Liver (tissue), 9 donors: Measurements from ENCODE around the gene EPS8. TPM values are rescaled to one million over a fixed set of nuclear protein-coding genes. Genes with fewer than 3 reads are reported as not detected.

ENCODE experiments used
- DNase-seq: peaks from one replicate; pipeline ENCODE4 v3.0.0-alpha.2; 2017; ENCODE audit warnings: low spot score
- H3K27ac ChIP-seq, 2 donors: one replicate each; pipeline ENCODE4 v1.7.0; 2013; ENCODE audit warnings: inconsistent platforms in 2 of 2, low read length in 2 of 2, control low read depth in 1 of 2, low read depth in 1 of 2, mild to moderate bottlenecking in 1 of 2
- H3K27me3 ChIP-seq, 4 donors: one replicate each; pipeline versions ENCODE4 v1.6.1 to v1.7.0; 2013; ENCODE audit warnings: low read length in 3 of 4, inconsistent platforms in 1 of 4, mild to moderate bottlenecking in 1 of 4, moderate library complexity in 1 of 4; ENCODE audit not compliant: control insufficient read depth in 4 of 4, insufficient read depth in 4 of 4
- H3K36me3 ChIP-seq, 4 donors: one replicate each; pipeline versions ENCODE4 v1.6.1 to v1.7.0; 2013; ENCODE audit warnings: low read length in 3 of 4, mild to moderate bottlenecking in 3 of 4, low read depth in 1 of 4, moderate library complexity in 1 of 4; ENCODE audit not compliant: control insufficient read depth in 4 of 4, insufficient read depth in 3 of 4
- H3K4me1 ChIP-seq, 4 donors: one replicate each; pipeline versions ENCODE4 v1.6.1 to v1.7.0; 2013; ENCODE audit warnings: low read length in 3 of 4, mild to moderate bottlenecking in 3 of 4, moderate library complexity in 1 of 4; ENCODE audit not compliant: control insufficient read depth in 4 of 4, insufficient read depth in 4 of 4
- H3K4me3 ChIP-seq, 3 donors: one replicate each; pipeline versions ENCODE4 v1.6.1 to v1.7.0; 2013; ENCODE audit warnings: low read length in 3 of 3, control low read depth in 1 of 3, low read depth in 1 of 3, mild to moderate bottlenecking in 1 of 3
- H3K9ac ChIP-seq, 2 donors: one replicate each; pipeline ENCODE4 v1.7.0; 2013; ENCODE audit warnings: low read length in 2 of 2, mild to moderate bottlenecking in 2 of 2, moderate library complexity in 2 of 2, control low read depth in 1 of 2, low read depth in 1 of 2
- H3K9me3 ChIP-seq, 4 donors: one replicate each; pipeline versions ENCODE4 v1.6.1 to v1.7.0; 2013; ENCODE audit warnings: low read length in 3 of 4; ENCODE audit not compliant: control insufficient read depth in 4 of 4
- EGR1 ChIP-seq, 2 donors: IDR thresholded peaks; 2 replicates each; pipeline ENCODE4 v1.6.1; 2016 to 2018; ENCODE audit warnings: antibody characterized with exemption in 2 of 2, low read depth in 2 of 2
- FOXA2 ChIP-seq: IDR thresholded peaks from 2 replicates; pipeline ENCODE4 v1.6.1; 2016; ENCODE audit warnings: antibody characterized with exemption
- GABPA ChIP-seq, 2 donors: IDR thresholded peaks in 1 of 2; conservative IDR thresholded peaks in 1 of 2; 2 replicates each; pipeline ENCODE4 v1.6.1; 2016; ENCODE audit warnings: antibody characterized with exemption in 2 of 2, mild to moderate bottlenecking in 1 of 2, moderate library complexity in 1 of 2
- HNF4A ChIP-seq, 2 donors: conservative IDR thresholded peaks; 2 replicates each; pipeline ENCODE4 v1.6.1; 2016; ENCODE audit warnings: antibody characterized with exemption in 2 of 2, mild to moderate bottlenecking in 2 of 2
- HNF4G ChIP-seq: IDR thresholded peaks from 2 replicates; pipeline ENCODE4 v1.6.1; 2016; ENCODE audit warnings: antibody characterized with exemption
- NR2F2 ChIP-seq: IDR thresholded peaks from 2 replicates; pipeline ENCODE4 v1.6.1; 2016; ENCODE audit warnings: antibody characterized with exemption
- RAD21 ChIP-seq, 2 donors: IDR thresholded peaks; 2 replicates each; pipeline ENCODE4 v1.6.1; 2016; ENCODE audit warnings: antibody characterized with exemption in 2 of 2, mild to moderate bottlenecking in 2 of 2
- RXRA ChIP-seq, 2 donors: IDR thresholded peaks; 2 replicates each; pipeline ENCODE4 v1.6.1; 2017 to 2018; ENCODE audit warnings: antibody characterized with exemption in 2 of 2, mild to moderate bottlenecking in 1 of 2
- SP1 ChIP-seq: IDR thresholded peaks from 2 replicates; pipeline ENCODE4 v1.6.1; 2018; ENCODE audit warnings: antibody characterized with exemption, mild to moderate bottlenecking
- TAF1 ChIP-seq: conservative IDR thresholded peaks from 2 replicates; pipeline ENCODE4 v1.6.1; 2016; ENCODE audit warnings: antibody characterized with exemption, mild to moderate bottlenecking
- YY1 ChIP-seq: IDR thresholded peaks from 2 replicates; pipeline ENCODE4 v1.6.1; 2016; ENCODE audit warnings: antibody characterized with exemption, mild to moderate bottlenecking
- WGBS: extraction: QIAGEN DNeasy Blood & Tissue Kit; methylation state at CpG from one replicate; pipeline ENCODE4 v1.1.7; 2013; 5-methylcytosine and 5-hydroxymethylcytosine counted together
- polyA plus RNA-seq, 2 donors: library from polyadenylated mRNA; stranded (reverse) in 1 of 2; unstranded in 1 of 2; fragments of 200-250 nt in 1 of 2; fragments of >200 nt in 1 of 2; fragmentation: Nextera tagmentation in 1 of 2; extraction: Ambion mirVana in 1 of 2; gene quantifications; one replicate each; pipeline versions ENCODE4 v1.2.1 to v1.2.3, GENCODE V29; 2013 to 2015
- total RNA-seq, 2 donors: library from RNA; depleted of rRNA; stranded (reverse); fragments of >200 nt; gene quantifications; one replicate each; pipeline ENCODE4 v1.2.3, GENCODE V29; 2014
- TF ChIP-seq, protein P1 (sequence below): IDR thresholded peaks from 2 replicates; pipeline ENCODE4 v1.6.1; 2016; ENCODE audit warnings: antibody characterized with exemption, mild to moderate bottlenecking
- TF ChIP-seq, protein P2 (sequence below): IDR thresholded peaks from 2 replicates; pipeline ENCODE4 v1.6.1; 2016; ENCODE audit warnings: antibody characterized with exemption
- TF ChIP-seq, protein P3 (sequence below): fragments of 150-350 bp; IDR thresholded peaks from 2 replicates; pipeline ENCODE4 v1.5.1; 2017; ENCODE audit warnings: improper control_type of control experiment, low read depth, low read length; ENCODE audit not compliant: missing input control
- TF ChIP-seq, protein P4 (sequence below): IDR thresholded peaks from 2 replicates; pipeline ENCODE4 v1.6.1; 2016; ENCODE audit warnings: antibody characterized with exemption
- donor health status: healthy.
- donor health status: healthy.
- donor health status: healthy.
- donor health status: healthy.
- donor health status: healthy.

Gene EPS8
- total and polyA plus RNA-seq, 4 donors, result 13.7 to 40.2 (median 15.0) TPM

DNA sequence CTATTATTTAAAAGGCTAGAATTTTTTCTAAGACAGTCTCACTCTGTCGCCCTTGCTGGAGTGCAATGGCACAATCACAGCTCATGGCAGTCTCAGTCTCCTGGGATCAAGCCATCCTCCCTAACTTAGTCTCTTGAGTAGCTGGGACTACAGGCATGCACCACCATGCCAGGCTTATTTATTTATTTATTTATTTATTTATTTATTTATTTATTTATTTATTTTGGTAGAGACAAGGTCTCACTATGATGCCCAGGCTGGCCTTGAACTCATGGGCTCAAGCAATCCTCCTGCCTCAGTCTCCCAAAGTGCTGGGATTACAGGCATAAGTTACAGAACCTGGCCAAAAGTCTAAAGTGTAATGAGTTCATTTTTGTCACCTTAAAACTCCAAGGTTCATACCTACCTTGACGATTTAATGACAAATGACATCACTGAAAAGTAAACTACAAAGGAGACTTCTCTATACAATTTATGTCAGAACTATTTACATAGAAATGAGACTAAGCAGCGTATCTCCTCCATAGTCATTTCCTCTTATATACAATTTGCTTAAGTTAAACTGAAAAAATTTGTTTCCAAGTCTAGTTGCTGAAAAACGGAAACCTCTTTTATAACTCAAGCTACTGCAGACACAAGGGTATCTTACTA, 78.2 kb downstream of the EPS8 start:
- no peak overlapping the region for H3K9ac ChIP-seq
- TF ChIP-seq RAD21 (IDR thresholded peaks at IDR 0.05), result no peak
- no peak for TF ChIP-seq GABPA (IDR thresholded peaks at IDR 0.05 in 1 of 2, conservative IDR thresholded peaks at IDR 0.05 in 1 of 2)
- no peak for TF ChIP-seq EGR1 (IDR thresholded peaks at IDR 0.05; ENCODE audit: low read depth in 2 of 2)
- TF ChIP-seq NR2F2, result no peak
- TF ChIP-seq YY1, result no peak
- TF ChIP-seq, protein P1, sequence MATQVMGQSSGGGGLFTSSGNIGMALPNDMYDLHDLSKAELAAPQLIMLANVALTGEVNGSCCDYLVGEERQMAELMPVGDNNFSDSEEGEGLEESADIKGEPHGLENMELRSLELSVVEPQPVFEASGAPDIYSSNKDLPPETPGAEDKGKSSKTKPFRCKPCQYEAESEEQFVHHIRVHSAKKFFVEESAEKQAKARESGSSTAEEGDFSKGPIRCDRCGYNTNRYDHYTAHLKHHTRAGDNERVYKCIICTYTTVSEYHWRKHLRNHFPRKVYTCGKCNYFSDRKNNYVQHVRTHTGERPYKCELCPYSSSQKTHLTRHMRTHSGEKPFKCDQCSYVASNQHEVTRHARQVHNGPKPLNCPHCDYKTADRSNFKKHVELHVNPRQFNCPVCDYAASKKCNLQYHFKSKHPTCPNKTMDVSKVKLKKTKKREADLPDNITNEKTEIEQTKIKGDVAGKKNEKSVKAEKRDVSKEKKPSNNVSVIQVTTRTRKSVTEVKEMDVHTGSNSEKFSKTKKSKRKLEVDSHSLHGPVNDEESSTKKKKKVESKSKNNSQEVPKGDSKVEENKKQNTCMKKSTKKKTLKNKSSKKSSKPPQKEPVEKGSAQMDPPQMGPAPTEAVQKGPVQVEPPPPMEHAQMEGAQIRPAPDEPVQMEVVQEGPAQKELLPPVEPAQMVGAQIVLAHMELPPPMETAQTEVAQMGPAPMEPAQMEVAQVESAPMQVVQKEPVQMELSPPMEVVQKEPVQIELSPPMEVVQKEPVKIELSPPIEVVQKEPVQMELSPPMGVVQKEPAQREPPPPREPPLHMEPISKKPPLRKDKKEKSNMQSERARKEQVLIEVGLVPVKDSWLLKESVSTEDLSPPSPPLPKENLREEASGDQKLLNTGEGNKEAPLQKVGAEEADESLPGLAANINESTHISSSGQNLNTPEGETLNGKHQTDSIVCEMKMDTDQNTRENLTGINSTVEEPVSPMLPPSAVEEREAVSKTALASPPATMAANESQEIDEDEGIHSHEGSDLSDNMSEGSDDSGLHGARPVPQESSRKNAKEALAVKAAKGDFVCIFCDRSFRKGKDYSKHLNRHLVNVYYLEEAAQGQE, result no peak
- no peak for TF ChIP-seq RXRA (IDR thresholded peaks at IDR 0.05)
- no peak for TF ChIP-seq FOXA2
- TF ChIP-seq, protein P2, sequence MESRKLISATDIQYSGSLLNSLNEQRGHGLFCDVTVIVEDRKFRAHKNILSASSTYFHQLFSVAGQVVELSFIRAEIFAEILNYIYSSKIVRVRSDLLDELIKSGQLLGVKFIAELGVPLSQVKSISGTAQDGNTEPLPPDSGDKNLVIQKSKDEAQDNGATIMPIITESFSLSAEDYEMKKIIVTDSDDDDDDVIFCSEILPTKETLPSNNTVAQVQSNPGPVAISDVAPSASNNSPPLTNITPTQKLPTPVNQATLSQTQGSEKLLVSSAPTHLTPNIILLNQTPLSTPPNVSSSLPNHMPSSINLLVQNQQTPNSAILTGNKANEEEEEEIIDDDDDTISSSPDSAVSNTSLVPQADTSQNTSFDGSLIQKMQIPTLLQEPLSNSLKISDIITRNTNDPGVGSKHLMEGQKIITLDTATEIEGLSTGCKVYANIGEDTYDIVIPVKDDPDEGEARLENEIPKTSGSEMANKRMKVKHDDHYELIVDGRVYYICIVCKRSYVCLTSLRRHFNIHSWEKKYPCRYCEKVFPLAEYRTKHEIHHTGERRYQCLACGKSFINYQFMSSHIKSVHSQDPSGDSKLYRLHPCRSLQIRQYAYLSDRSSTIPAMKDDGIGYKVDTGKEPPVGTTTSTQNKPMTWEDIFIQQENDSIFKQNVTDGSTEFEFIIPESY, result no peak
- TF ChIP-seq, protein P3, sequence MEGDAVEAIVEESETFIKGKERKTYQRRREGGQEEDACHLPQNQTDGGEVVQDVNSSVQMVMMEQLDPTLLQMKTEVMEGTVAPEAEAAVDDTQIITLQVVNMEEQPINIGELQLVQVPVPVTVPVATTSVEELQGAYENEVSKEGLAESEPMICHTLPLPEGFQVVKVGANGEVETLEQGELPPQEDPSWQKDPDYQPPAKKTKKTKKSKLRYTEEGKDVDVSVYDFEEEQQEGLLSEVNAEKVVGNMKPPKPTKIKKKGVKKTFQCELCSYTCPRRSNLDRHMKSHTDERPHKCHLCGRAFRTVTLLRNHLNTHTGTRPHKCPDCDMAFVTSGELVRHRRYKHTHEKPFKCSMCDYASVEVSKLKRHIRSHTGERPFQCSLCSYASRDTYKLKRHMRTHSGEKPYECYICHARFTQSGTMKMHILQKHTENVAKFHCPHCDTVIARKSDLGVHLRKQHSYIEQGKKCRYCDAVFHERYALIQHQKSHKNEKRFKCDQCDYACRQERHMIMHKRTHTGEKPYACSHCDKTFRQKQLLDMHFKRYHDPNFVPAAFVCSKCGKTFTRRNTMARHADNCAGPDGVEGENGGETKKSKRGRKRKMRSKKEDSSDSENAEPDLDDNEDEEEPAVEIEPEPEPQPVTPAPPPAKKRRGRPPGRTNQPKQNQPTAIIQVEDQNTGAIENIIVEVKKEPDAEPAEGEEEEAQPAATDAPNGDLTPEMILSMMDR, result no peak
- no peak overlapping the region for H3K27ac ChIP-seq
- H3K36me3 ChIP-seq, result no peaks in the 10 kb centered on the region
- peaks cover 7 to 45% (median 41%) of the 10 kb centered on the region in 4 donors for H3K4me1 ChIP-seq
- H3K9me3 ChIP-seq, result no peaks in the 10 kb centered on the region
- no peaks in the 10 kb centered on the region for H3K27me3 ChIP-seq
- H3K4me3 ChIP-seq, result no peak overlapping the region
- WGBS, result 69% methylated on average over 4 of the region's 4 CpGs
- no peak for DNase-seq

DNA sequence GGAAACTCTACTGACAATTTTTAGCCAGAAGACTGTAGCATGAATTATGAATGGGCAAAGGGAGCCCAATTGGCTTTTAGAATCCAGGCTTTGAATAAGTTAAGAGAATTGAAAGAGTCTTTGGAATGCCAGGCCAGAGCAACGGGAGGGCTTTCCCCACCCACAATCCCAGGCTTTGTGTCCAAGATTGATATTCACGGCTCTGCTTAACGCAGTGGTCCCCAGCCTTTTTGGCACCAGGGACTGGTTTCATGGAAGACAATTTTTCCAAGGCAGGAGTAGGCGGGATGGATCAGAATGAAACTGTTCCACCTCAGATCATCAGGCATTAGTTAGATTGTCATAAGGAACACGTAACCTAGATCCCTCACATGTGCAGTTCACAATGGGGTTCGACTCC, 79.6 kb downstream of the EPS8 start:
- Histone ChIP-seq H3K4me3 (no peak overlapping the region), H3K27ac (no peak overlapping the region), H3K9ac (no peak overlapping the region), H3K27me3 (no peaks in the 10 kb centered on the region), H3K9me3 (no peaks in the 10 kb centered on the region), H3K36me3 (no peaks in the 10 kb centered on the region), H3K4me1 (peaks cover 8 to 49% (median 41%) of the 10 kb centered on the region in 4 donors)
- 83% methylated on average over 6 of the region's 6 CpGs for WGBS
- no peak for DNase-seq
- TF ChIP-seq, protein P1, result no peak
- no peak for TF ChIP-seq FOXA2
- TF ChIP-seq HNF4G, result no peak
- TF ChIP-seq, protein P2, result no peak
- TF ChIP-seq NR2F2, result no peak
- no peak for TF ChIP-seq SP1
- no peak for TF ChIP-seq HNF4A (conservative IDR thresholded peaks at IDR 0.05)
- TF ChIP-seq, protein P4, sequence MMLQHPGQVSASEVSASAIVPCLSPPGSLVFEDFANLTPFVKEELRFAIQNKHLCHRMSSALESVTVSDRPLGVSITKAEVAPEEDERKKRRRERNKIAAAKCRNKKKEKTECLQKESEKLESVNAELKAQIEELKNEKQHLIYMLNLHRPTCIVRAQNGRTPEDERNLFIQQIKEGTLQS, result no peak
- no peak for TF ChIP-seq TAF1
- no peak for TF ChIP-seq RAD21 (IDR thresholded peaks at IDR 0.05)
- no peak for TF ChIP-seq EGR1 (IDR thresholded peaks at IDR 0.05; ENCODE audit: low read depth in 2 of 2)
